GM18909 (cell line): Measurements from ENCODE around the gene ATG4C.

Experiments
- ATAC-seq: cut with Tn5 transposase; IDR thresholded peaks from one replicate; pipeline ENCODE4 v1.9.1; 2021; ENCODE audit warnings: mild to moderate bottlenecking; ENCODE audit not compliant: unreplicated experiment, poor library complexity

ATG4C gene

GRCh38 chr1:62834400-62834961 lies 50.5 kb downstream of the ATG4C start:
- ATAC-seq: no peak

- ATAC-seq: no peak
These were observed 53.1 kb downstream of the ATG4C start for GRCh38 chr1:62836856-62837540.

GRCh38 chr1:62840555-62840954 lies 56.6 kb downstream of the ATG4C start:
- ATAC-seq: no peak

- peak; percentile 70 for ATAC-seq
These were observed 57.7 kb downstream of the ATG4C start for GRCh38 chr1:62841587-62842169.

DNA sequence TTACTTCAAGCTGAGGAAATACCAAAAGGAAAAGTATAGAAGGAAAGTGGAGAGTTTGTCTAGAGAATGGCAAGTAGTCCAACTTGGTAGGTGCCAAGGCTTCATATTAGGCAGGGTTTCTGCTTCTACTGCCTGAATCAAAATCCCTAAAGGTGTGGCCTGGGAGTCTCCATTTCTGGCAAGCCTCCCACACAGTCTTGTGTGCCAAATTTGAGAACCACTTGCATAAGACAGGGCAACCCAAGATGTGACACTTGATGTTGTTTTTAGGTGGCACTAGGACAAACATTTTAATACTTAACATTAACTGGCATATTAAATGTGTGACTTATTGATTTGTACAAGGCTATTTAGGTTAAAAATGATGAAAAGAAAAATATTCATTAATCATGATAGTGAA lies 60.1 kb downstream of the ATG4C start:
- ATAC-seq: no peak

DNA sequence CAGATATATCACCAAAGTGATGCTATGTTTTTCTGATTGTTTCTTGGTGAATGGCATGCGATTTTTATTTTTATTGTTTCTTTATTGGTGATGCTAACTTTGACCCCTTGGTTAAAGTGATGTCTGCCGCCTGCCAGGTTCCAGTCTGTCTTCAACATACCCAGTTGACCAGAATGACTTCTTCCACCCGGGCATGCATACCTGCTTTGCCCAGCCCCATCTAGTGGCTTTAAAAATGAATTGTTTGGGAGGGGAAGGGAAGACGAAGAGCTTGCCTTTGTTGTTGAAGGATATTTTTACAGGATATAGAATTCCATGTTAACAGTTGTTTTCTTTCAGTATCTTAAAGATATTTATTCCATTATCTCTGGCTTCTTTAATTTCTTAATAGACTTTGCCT lies 65.1 kb downstream of the ATG4C start:
- ATAC-seq: no peak

GRCh38 chr1:62852253-62852652 lies 68.3 kb downstream of the ATG4C start:
- ATAC-seq: no peak

DNA sequence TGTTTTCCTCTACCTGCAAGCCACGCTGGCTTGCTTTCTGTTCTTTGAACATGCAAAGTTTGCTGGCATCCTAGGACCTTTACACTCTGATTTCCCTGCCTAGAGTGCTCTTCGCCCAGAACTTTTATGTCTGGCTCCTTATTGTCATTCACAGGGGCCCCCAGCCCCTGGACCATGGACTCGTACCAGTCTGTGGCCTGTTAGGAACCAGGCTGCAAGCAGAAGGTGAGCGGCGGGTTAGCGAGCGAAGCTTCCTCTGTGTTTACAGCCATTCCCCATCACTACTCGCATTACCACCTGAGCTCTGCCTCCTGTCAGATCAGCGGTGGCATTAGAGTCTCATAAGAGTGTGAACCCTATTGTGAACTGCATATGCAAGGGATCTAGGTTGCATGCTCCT lies 73.0 kb downstream of the ATG4C start:
- no peak for ATAC-seq

- ATAC-seq: no peak
These were observed 85.4 kb downstream of the ATG4C start for GRCh38 chr1:62869217-62869754.

DNA sequence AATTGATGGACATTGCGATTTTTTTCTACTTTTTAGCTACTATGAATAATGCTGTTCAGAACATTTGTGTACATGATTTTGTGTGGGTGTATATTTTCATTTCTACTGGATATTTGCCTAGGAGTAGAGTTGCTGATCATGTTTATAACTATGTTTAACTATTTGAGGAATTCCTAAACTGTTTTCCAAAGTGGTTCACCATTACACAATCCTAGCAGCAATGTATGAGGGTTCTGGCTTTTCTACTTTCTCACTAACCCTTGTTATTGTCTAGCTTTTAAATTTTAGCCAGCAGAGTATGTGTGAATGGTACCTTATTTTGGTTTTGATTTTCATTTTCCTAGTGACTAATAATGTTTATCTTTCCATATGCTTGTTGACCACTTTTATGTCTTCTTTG lies 86.2 kb downstream of the ATG4C start:
- no peak for ATAC-seq

GRCh38 chr1:62875676-62876075 lies 91.7 kb downstream of the ATG4C start:
- no peak for ATAC-seq

GRCh38 chr1:62876535-62876934 lies 92.6 kb downstream of the ATG4C start:
- no peak for ATAC-seq

DNA sequence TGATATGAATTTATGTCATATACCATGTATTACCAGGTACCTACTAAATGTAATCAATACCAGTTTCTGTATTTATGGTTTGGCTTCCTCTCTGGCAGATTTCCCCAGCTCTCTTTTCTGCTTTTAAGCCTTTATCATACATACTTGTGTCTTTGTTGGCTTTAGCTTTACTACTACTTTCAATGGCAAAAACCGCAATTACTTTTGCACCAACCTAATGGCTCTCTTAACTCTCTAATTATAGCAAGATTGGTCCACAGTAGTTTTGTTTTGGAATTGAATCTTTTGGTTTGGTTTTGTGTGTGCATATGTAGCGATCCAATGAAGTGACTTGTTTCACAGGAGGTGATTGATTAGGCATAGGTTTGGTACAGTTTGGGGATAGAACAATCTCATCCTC lies 93.6 kb downstream of the ATG4C start:
- ATAC-seq: no peak

GRCh38 chr1:62879962-62880361 lies 96.0 kb downstream of the ATG4C start:
- ATAC-seq: no peak

DNA sequence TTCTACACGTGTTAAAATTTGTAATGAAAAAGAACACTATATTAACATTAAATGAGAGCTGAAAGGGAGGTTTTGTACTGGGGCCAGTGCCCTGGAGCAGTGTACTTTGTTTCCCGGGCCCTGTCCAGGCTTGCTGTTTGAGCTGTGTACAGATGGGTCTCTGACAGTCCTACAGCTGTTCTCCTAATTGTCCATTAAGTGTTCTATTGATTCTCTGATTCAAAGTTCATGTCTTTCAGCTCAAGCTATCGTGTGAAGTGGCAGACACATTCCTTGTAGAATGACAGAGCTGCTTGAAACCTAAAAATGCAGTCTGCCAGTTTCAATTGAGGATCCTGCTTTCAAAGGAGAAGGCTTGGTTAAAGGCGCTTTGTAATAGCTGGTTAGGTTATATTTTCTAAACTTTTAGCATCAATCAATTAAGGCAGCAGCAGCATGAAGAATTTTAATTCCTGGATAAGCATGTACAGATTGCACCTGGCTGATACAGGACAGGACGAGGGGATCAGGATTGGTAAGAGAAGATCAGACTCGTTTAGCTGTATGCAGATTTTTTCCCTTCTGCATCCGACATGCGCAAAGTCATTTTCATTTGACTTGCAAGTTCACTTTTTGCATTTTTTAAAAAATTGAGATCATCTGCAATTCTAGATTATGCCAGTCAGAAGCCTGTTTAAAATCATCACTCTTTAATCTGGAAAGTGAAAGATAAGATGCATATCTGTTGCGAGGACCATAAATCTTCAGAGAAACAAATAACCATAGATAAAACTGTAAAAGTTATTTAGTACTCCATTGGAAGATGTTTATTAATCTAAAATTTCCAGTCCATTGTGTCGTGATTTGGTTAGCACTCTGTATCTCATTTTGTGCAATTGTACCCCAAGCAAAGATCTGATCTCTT lies 98.5 kb downstream of the ATG4C start:
- no peak for ATAC-seq

DNA sequence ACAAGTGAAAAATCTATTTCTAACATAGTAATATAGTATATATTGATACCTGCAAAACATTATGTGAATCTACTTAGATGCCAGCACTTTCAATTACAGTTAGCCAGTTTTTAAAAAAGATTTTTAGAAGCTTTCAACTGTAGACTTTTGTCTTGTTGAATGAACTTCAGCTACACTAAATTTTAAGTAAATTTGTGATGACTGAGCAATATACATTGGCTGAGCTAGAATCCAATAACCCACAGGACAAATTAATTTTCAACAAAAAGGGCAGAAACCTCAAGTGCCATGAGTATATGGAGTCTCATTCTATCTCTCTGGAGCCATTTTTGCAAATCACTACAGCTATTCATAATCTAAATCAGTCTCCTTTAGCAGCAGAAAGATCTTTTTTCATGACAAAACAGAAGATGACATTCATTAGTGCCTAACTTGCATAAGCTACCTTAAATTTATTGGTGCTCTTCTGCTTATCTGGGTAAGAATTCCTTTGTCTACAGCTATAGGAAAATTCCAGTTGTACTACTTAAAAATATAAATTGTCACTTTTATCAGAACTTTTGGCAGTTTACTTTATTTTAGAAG lies 100.3 kb downstream of the ATG4C start:
- no peak for ATAC-seq

DNA sequence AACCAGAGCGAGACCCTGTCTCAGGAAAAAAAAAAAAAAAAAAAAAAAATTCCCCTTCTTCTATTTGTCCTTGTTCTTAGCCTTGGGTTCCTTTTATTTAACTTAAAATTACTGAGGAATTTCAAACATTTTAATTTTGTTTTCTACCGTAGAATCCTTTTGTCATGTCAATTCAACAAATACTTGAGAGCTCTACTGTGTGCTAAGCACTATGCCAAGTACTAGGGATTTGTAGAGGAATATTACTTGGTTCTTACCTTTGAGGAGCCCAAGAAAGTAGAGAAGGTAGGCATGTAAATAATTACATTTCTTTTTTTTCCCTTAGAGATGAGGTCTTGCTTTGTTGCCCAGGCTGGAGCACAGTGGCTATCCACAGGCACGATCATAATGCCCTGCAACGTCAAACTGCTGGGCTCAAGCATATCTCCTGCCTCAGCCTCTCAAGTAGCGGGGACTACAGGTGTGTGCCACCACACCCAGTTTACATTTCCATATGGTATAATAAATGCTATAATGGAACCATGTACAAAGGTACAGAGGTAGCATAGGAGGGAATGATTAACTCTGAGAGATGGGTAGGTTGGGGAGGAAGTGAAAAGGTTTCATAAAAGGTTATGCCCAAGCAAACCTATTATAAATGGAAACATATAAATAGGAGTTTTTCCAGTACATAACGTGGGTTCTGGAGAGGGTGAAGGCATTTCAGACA lies 104.0 kb downstream of the ATG4C start:
- no peak for ATAC-seq

GRCh38 chr1:62891956-62892562 lies 108.1 kb downstream of the ATG4C start:
- no peak for ATAC-seq

GRCh38 chr1:62897788-62898187 lies 113.9 kb downstream of the ATG4C start:
- ATAC-seq: no peak
